Measurements from ENCODE around the gene NUDT2. TPM values are rescaled to one million over a fixed set of nuclear protein-coding genes. Genes with fewer than 3 reads are reported as not detected.
"Not testable (repeated sequence)": the region's sequence is repeated elsewhere in the genome, so short reads cannot be mapped to it uniquely, and the experiment has no call there.

The NUDT2 gene
- total RNA-seq, 1 donor from 2014 or later: 23.0 TPM

GRCh38 chr9:34333836-34334235 lies 4.5 kb downstream of the NUDT2 start:
- no peak for DNase-seq (ENCODE audit: low spot score)
- intact Hi-C loops (cut with DNase I): loop anchor here (5.0 to 10.0 kb wide), 2 partner anchors 171 to 213 kb away; no protein-coding TSS in a partner anchor

GRCh38 chr9:34334337-34334824 lies 5.0 kb downstream of the NUDT2 start:
- DNase-seq (ENCODE audit: low spot score): no peak
- intact Hi-C loops (cut with DNase I): loop anchor here (5.0 to 10.0 kb wide), 2 partner anchors 170 to 213 kb away; no protein-coding TSS in a partner anchor

- DNase-seq (ENCODE audit: low spot score): no peak
- intact Hi-C loops (cut with DNase I): loop anchor here (5.0 to 10.0 kb wide), 3 partner anchors 170 to 267 kb away; no protein-coding TSS in a partner anchor
Measured at GRCh38 chr9:34334916-34335315, 5.5 kb downstream of the NUDT2 start.

GRCh38 chr9:34335376-34335775 lies 6.0 kb downstream of the NUDT2 start:
- intact Hi-C loops (cut with DNase I): loop anchor here (5.0 to 10.0 kb wide), 2 partner anchors 169 to 267 kb away; no protein-coding TSS in a partner anchor
- no peak for DNase-seq (ENCODE audit: low spot score)

- DNase-seq (ENCODE audit: low spot score): no peak
- intact Hi-C loops (cut with DNase I): loop anchor here (5.0 to 10.0 kb wide), 2 partner anchors 167 to 265 kb away; no protein-coding TSS in a partner anchor
Measured at GRCh38 chr9:34337403-34337802, 8.0 kb downstream of the NUDT2 start.

GRCh38 chr9:34338079-34338478 lies 8.7 kb downstream of the NUDT2 start:
- DNase-seq (ENCODE audit: low spot score): not testable (repeated sequence)
- intact Hi-C loops (cut with DNase I): loop anchor here (5.0 to 10.0 kb wide), 2 partner anchors 167 to 264 kb away; no protein-coding TSS in a partner anchor

GRCh38 chr9:34338665-34339385 lies 9.5 kb downstream of the NUDT2 start:
- intact Hi-C loops (cut with DNase I): loop anchor here (5.0 to 10.0 kb wide), 2 partner anchors 166 to 263 kb away; no protein-coding TSS in a partner anchor
- DNase-seq (ENCODE audit: low spot score): no peak

- DNase-seq (ENCODE audit: low spot score): no peak
- intact Hi-C loops (cut with DNase I): no loop called here
Measured at GRCh38 chr9:34341659-34342295, 12.4 kb downstream of the NUDT2 start.

- no peak for DNase-seq (ENCODE audit: low spot score)
- intact Hi-C loops (cut with DNase I): no loop called here
Measured at GRCh38 chr9:34343090-34343489, 13.7 kb downstream of the NUDT2 start.

- DNase-seq (ENCODE audit: low spot score): no peak
- intact Hi-C loops (cut with DNase I): no loop called here
Measured at GRCh38 chr9:34343605-34344004, 14.2 kb downstream of the NUDT2 start.

- intact Hi-C loops (cut with DNase I): no loop called here
- no peak for DNase-seq (ENCODE audit: low spot score)
Measured at GRCh38 chr9:34346873-34347799, 17.8 kb downstream of the NUDT2 start.

- intact Hi-C loops (cut with DNase I): no loop called here
- no peak for DNase-seq (ENCODE audit: low spot score)
Measured at GRCh38 chr9:34347800-34348158, 18.4 kb downstream of the NUDT2 start.

GRCh38 chr9:34349324-34349723 lies 20.0 kb downstream of the NUDT2 start:
- intact Hi-C loops (cut with DNase I): no loop called here
- DNase-seq (ENCODE audit: low spot score): no peak

- intact Hi-C loops (cut with DNase I); DNase-seq (ENCODE audit: low spot score): not testable (repeated sequence)
Measured at GRCh38 chr9:34352122-34352652, 22.8 kb downstream of the NUDT2 start.

- intact Hi-C loops (cut with DNase I); DNase-seq (ENCODE audit: low spot score): not testable (repeated sequence)
Measured at GRCh38 chr9:34352957-34353356, 23.6 kb downstream of the NUDT2 start.

- intact Hi-C loops (cut with DNase I): no loop called here
- DNase-seq (ENCODE audit: low spot score): no peak
Measured at GRCh38 chr9:34362614-34363214, 33.3 kb downstream of the NUDT2 start.

- DNase-seq (ENCODE audit: low spot score): no peak
- intact Hi-C loops (cut with DNase I): no loop called here
Measured at GRCh38 chr9:34363619-34364351, 34.4 kb downstream of the NUDT2 start.

- DNase-seq (ENCODE audit: low spot score): no peak
- intact Hi-C loops (cut with DNase I): no loop called here
Measured at GRCh38 chr9:34365282-34365681, 35.9 kb downstream of the NUDT2 start.
